Mucosa of gallbladder (tissue), 1 donor: ENCODE measurements around the gene JAG2. TPM values are rescaled to one million over a fixed set of nuclear protein-coding genes. Genes with fewer than 3 reads are reported as not detected.

Source experiments
- DNase-seq: peaks from one replicate; pipeline ENCODE4 v3.0.0-alpha.2; 2020; ENCODE audit warnings: low spot score
- total RNA-seq: library from RNA; stranded (reverse); gene quantifications from one replicate; pipeline ENCODE4 v1.2.1, GENCODE V29; 2021
- donor health status: DM: no; HTN: no; CAD: no.

The JAG2 gene
- total RNA-seq, 1 donor from 2014 or later: 12.7 TPM

DNA sequence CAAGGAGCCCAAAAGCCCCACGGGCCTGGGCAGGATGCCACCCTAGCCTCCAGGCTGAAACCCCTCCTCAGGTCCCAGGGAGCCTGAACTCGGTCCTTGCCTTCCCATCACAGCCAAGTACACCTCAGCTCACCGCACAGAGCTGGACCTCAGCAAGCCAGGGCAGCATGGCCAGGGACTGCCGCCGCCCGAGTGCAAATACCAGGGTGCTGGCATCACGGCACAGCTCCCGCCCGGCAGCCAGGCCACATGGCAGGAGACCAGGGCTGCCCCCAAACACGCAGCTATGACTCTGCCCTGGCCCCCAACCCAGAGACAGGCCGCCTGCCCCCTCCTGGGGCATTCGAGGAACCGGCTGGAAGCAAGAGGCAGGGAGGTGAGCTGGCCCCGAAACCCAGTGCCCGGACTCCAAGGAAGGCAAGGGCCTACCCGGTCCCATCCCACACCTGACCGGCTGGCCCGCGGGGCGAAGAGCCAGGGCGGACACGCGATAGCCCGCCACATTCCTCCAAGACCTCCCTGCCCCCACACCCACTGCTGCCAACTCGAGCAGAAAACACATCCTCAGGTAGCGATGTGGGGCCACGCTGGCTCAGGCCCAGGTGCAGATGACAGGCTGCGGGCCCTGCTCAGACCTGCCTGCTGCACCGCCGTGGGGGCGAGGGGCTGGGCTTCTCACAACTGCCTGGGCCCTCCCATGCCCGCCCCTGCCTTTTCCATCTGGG lies 2.7 kb downstream of the JAG2 start:
- DNase-seq: no peak

DNA sequence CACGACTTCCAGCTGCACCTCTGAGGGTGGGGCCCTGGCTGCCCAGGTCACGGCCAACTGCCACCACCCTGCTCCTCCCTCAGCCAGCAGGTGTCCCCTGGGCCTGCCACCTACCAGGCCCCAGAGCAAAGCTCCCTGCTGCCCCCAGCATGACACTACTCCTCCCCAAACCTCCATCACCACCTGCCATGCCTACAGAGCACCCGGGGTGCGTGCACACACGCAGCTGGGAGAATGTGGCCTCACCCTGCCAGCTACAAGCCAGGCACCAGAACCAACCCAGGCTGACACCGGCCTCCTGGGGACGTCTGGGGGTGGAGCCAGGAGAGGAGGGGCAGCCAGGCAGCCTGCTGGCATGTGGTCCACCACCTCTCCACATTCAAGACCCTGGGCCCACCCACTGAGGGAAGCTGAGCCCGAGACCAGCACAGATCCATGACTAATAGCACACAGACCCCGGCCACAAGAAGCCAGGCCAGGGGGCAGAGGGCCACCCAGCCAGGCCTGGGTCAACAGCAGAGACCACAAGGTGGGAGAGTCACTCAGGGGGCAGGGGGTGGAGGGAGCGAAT lies 3.4 kb downstream of the JAG2 start:
- no peak for DNase-seq

DNA sequence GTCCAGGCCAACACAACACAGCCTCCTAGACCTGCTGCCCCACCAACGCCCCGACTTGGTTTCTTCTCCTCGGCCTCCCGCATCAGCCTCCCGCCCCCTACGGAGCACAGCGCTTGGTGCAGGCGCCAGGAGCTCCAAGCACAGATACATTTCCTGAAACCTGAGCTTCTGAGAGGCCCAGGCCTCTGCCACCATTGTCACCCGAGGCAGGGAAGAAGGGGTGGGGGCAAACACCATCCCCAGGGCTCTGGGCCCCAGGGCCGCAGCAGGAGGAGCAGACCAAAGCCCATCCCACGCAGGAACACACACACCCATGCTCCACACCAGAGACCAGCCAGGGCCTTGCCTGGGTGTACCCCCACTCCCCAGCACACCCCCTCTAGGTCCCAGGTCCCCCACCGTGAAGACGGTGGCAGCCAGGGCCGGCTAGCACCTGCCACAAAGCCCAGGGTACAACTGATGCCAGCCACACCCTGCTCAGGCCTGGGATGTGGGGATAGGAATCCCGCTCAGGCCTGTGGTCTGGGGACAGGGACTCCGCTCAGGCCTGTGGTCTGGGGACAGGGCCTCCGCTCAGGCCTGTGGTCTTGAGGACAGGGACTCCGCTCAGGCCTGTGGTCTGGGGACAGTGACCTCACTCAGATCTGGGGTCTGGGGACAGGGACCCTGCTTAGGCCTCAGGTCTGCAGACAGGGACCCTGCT lies 5.4 kb downstream of the JAG2 start:
- no peak for DNase-seq

DNA sequence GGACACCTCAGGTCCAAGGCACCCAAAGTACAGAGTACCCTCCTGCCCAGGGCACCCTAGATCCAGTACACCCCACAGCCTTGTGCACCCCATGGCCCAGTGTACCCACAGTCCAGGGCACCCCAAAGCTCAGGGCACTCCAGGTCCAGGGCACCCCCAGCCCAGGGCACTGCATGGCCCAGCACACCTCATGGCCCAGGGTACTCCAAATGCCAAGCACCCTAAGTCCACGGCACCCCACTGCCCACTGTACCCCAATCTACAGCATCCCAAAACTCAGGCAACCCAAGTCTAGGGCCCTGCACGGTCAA lies 6.0 kb downstream of the JAG2 start:
- DNase-seq: no peak

DNA sequence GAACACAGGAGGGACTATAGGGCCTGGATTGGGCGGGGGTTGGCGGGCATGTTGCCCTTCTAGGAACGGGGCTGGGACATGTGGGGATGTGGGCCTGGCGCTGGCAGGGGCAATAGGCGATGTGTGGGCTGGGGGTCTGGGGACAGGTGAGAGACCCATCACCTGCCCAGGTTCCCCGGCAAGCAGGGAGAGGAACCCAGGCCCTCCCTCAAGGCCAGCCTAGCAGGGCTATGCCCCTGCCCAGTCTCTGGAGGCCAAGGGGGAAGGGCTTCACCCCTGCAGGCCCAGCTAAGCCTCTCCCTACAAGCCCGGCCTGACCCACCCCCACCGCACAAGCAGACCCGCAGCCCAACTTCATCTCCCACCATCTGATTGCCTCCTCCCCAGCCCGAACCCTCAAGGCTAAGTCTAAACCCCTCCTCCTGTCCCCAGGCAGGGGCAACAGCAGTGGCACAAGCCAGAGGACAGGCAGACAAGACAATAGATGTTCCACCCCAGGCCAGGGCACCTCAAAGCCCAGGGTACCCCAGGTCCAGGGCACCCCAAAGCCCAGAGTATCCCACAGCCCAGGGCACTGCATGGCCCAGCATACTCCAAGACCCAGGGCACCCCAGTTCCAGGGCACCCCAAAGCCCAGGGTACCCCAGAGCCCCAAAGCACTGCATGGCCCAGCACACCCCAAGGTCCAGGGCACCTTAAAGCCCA lies 6.5 kb downstream of the JAG2 start:
- DNase-seq: peak; percentile 21

DNA sequence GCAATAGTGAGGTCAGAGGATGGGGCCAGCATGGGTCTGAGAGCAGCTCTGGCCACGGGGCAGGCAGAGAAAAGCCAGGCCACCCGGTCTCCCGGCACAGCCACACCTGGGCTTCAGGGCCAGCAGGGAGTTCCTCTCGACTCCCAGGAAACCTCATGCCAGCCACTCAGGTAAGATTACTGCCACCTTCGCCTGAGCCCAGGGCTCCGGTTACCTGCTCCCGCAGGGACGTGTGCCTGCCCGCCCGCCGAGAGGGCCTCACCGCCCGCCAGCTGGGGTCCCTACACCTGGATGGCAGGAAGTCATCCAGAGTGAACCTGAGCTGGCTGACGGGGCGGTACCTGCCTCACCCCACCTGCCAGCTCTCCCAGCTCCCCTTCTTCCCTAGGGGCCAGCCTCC lies 7.3 kb downstream of the JAG2 start:
- no peak for DNase-seq

DNA sequence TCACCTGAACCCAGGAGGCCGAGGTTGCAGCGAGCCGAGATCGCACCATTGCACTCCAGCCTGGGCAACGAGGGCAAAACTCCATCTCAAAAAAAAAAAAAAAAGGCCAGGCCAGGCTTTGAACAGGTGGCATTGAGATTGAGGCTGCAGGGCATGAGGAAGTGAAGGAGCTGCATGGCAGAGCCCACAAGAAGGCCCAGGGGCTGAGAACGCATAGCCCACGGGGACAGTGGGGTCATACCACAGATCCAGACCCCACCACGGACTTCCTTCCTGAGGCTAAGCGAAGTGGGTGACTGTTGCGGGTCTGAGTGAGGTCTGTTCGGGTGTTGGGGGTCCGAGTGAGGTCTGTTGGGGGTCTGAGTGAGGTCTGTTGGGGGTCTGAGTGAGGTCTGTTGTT lies 7.8 kb downstream of the JAG2 start:
- DNase-seq: no peak

DNA sequence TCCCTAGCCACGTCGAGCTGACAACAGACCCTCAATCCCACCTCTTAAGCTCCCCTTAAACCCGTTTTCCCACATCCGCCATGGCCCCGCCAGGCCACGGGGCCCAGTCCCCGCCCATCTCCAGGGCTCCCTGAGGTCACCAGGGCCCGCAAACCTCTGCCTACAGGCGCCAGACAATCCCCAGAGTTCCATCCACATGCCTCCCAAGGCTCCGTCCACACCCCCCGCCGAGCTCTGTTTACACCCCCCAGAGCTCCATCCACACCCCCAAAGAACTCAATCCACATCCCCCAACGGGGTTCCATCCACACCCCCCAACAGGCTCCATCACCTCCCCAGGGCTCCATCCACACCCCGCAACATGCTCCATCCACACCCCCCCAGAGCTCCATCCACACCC lies 9.2 kb downstream of the JAG2 start:
- no peak for DNase-seq

DNA sequence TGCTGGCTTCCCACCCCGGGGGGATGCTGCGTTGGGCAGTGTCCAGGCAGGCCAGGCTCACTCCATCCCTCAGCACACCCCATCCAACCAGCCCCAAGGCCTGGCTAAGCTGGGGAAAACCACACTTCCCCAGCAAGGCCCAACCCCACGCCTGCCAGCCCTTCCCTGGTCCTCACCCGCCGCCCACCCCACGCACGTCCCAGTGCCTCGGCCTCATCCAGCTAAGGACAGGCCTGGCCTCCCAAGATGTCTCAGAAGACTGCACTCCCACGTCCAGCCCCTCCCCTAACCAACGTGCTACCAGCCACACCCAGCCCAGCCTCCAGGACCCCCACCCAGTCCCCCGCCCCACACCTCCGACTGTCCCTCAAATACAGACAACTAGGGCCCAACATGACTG lies 9.8 kb downstream of the JAG2 start:
- no peak for DNase-seq

DNA sequence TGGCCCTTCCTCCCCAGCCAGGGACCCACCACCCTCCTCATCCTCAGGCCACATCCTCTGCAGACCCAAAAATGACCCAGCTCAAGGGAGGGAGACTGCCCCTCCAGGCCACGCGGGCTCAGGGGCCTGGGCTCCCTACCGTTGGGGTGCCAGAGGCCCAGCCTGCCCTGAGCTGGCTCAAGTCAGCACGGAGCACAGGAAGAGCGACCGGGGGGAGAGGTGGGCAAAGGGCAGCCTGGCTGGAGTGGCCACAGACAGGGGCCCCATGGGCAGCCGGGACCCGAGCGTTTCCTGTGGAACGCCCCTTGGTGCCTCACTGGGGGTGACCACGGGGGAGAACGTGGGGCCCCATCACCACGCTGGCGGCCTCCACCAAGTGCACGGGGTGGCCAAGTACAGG lies 10.7 kb downstream of the JAG2 start:
- DNase-seq: no peak

DNA sequence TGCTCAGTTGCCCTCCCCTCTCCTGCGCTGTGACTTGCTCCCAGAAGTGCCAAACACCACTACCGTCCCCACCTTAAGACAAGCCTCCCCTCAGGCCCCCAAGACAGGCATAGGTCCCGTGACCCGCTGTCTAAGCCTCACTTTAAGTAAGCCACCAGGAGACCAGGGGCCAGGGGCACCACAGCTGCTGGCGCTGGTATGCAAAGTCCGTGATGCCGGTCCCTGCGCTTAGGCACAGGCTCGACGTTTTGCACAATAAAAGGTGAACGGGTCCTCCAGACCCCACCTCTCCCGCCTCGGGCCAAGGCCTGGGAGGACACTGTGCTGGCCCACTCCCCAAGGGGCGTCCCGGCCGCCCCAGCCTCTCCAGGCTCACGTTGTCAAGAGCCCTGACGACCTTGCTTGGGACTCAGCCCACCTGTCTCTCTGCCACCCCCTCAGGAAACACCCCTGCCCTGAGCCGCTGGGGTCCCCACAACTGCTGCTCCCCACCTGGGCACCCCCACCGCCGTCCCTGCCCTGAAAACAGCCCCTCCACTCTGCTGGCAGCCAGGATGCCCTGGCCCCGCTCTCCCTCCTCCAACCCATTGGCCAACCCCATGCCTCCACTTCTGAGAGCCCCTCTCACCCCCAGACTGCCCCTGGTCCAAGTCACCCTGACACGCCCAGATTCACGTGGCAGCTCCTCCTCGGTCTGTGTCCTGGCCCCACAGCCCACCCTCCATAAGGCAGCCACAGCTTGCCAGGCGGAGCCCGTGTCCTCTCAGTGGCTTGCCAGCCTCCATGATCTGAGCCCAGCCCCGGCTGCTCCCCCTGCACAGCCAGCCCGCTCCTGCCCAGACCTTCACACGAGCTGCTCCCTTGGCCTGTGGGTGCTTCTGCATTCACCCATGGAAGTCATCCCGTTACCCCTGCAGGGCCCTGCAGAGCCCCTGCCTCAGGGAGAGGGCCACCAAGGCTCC lies 11.9 kb downstream of the JAG2 start:
- DNase-seq: no peak

DNA sequence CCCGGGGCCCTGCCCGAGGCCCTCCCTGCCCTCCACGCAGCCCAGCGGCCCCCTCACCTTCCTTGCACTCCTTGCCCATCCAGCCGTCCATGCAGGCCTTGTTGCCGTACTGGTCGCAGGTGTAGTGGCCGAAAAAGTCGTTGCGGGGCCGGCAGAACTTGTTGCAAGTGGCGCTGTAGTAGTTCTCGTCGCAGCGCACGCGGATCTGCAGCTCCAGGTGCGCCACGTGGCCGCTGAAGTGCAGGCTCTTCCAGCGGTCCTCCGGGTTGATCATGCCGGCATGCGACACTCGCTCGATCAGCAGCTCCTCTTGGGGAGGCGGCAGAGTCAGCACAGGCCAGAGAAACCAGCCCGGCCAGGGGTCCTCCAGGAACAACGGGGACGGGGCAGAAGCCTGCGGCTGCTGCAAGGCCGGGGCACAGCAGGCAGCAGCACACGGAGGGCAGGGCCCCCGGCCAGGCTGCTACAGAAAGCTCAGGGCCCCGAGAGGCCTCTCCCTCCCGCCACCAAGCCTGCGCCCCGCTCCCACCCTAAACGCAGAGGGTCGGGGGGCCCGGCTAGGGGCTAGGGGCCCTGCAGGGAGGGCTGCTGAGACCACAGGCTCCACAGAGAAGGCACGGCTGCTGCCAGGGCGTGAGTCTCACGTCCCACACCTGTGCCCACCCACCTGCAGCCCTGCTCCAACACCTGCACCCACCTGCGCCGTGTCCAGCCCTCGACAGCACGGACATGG lies 12.7 kb downstream of the JAG2 start:
- DNase-seq: no peak

DNA sequence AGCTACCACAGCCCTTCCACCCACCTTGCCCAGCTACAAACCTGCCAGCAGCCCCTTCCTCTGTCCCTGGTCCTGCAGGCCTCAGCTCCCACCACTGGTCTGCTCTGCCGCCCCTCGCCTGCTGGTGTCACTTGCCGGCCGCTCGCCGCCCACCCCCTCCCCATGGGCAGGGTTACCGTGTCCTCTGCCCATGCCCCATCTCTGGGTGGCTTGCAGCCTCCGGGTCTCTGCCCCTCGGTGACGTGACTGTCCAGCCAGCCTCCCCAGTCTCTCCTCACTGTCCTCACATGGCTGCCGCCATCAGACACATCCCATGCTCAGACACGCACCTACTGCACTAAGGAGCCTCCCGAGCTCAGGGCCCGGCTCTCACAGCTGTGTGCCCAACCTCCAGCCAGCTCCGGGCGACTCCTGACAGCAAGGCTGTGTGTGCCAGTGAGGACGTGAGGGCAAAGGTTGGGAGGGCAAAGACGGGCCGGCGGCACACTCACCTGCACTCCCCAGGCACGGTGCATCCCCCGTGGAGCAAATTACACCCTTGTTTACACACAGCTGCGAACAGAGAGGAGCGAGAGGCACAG lies 13.4 kb downstream of the JAG2 start:
- no peak for DNase-seq

DNA sequence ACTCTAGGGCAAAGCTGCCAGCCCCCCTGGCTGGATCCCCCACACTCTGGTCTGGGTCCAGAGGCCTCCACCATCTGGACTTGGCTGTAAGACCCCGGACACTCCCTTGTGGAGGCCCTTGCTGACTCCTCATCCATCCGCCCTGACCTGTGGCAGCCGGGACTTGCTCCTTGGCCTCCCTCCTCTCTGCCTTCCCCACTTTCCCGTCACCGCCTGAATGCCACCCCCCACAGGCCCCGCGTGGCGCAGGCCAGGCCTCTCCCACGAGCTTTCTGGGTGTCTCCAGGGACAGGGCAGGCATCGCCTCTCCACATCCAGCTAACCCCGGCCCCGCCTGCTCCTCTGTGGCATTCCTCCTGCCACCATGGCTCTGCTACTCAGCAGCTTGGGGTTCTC lies 14.1 kb downstream of the JAG2 start:
- no peak for DNase-seq

DNA sequence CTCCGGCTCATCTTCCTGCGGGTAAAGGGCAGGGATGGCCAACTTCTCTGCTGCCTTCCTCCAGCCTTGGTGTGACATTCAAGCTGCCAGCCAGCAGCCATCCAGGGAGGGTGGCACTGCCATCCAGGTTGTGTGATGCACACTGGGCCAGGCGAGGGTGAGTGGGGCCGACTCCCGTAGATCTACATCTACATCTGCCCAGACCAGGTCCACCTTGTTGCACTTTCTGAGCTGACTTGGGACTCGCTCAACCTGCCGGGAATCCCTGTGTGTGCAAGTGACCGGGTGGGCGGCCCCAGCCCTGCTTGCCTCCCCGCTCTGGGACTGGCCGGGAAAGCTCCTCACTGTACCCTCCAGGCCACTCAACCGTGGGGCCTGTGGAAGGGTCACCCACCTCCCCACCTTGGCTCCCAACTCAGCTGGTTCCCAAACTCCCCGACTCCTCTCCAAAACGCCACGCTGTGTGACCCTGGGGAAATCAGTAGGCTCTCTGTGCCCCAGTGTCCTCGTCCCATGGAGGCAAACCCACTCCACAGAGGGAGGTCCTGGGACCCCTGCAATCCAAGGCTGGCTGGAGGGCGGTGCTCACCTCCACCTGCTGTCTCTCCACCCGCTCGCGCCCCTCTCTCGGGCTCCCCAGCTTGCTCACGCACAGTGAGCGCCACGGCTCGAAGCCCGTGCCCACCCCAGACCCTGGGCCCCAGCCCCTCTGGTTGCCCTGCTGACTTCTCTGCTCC lies 14.7 kb downstream of the JAG2 start:
- no peak for DNase-seq

DNA sequence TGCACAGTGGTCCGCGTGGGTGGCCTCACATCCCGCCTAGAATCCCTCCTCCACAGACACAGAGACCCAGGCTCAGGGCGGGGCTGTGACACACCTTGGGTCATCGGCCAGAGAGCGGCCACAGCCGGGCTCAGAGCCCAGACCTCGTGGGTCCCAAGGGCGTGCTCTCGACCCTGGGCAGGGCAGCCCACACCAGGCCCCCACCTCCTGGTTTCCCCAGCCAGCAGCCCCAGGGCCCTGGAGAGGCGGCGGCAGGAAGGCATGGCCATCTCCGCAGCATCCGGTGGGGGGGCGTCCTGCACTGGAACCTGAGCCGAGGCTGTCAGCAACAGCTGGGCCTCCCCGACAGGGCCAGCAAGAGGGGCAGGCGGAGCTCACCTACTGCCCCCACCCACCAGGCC lies 15.2 kb downstream of the JAG2 start:
- DNase-seq: no peak

DNA sequence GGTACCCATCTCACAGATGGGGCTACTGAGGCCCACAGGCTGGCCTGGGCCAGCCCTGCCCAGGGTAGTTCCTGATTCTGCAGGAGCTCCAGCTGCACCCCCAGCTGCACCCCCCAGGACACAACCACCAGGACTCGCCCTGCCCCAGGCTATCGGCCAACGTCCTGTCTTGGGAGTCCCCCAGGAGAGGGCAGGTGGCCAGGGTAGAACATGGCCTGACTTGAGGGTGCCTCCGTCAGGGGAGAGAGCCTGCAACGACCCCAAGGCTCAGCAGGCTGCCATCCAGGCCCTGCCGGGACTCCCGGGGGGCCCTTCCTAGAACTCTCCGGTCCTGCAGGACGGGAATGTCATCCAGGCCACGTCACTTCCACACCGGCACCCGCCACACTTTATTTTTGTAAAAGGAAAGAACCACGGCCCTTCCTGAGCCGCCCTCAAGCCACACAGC lies 15.8 kb downstream of the JAG2 start:
- no peak for DNase-seq

DNA sequence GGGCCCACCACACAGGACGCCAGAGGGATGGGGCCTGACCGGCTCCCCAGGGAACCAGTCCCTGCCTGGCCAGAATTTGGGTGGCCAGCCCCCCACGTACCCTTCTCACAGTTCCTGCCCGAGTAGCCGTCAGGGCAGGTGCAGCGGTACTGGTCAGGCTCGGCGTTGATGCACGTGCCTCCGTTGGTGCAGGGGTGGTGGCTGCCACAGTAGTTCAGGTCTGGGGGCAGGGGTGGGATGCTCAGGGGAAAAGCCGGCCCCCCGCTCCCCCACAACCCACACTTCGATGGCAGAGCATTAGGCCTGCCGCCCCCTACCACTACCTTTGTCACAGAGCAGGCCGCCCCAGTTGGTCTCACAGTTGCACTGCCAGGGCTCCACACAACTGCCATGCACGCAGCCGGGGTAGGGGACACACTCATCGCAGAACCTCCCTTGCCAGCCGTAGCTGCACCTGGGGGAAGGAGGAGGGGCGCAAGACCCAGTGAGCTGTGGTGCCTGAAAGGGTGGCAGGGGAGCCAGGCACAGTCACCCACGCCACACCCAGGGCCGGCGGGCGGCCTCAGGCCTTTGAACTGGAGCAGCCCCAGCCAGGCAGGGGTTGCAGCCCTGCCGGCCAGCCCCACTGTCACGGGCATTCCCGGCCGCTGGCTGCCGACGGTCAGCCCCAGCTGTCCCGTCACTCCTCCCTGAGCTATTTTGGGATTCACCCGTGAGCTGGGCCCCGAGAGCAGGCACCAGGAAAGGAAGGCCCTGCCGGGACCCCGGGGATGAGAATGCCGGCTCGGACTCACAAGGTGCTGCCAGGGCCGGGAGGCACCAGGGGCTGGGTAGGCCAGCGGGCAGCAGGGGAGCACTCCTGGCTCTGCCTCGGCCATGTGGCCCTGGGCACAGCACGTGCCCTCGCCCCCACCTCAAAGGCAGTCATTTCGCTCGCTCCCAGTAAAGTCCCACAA lies 16.5 kb downstream of the JAG2 start:
- no peak for DNase-seq
